Activated CD4-positive, alpha-beta T cell treated with anti-CD3 and anti-CD28 coated beads for 4 hours (primary cell): Measurements from ENCODE around the gene CCDC117.
A peak's percentile ranks its signal among the peaks of the same experiment; 100 is the strongest.
"Not testable (repeated sequence)": the region's sequence is repeated elsewhere in the genome, so short reads cannot be mapped to it uniquely, and the experiment has no call there.

Source experiments
- DNase-seq, 2 donors: peaks; one replicate each; pipeline ENCODE4 v3.0.0-alpha.2; 2020

The CCDC117 gene, protein sequence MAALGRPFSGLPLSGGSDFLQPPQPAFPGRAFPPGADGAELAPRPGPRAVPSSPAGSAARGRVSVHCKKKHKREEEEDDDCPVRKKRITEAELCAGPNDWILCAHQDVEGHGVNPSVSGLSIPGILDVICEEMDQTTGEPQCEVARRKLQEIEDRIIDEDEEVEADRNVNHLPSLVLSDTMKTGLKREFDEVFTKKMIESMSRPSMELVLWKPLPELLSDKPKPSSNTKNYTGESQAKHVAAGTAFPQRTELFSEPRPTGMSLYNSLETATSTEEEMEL

DNA sequence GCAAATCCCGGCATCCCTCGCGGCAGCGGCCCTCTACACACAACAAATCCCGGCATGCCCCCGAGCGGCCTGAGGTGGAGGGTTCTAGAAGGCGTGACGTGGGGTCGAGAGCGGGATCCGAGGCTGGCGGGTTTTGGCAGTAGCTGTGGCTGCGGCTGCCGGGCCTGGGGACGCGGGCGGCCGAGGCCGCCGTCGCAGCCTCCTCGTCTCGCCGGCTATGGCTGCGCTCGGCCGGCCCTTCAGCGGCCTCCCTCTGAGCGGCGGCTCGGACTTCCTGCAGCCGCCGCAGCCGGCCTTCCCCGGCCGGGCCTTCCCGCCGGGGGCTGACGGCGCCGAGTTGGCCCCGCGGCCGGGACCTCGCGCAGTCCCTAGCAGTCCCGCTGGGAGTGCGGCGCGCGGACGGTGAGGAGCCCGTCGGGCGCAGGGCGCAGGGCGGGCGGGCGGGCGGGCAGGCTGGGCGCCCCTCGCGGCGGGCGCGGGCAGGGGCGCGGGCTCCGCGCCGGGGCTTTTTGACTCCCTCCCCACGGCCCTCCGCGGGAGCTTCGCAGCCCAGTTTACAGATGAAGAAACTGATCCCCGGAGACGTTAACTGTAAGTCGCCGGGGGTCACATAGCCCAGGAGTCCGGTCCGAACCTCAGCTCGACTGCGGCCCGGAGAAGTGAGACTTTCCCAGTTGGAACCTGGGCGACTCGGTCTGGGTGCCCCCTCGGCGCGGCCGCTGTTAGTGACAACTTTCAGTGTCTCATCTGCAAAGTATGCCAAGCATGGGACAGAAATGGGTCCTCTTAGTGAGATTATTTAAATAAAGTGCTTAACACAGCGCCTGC is at the start of gene CCDC117:
TSS of gene CCDC117 (plus strand) at position 63 of the 828 bp plus-strand sequence. CDS start at position 218, 155 bp downstream.
- peak; percentile 91 for DNase-seq

DNA sequence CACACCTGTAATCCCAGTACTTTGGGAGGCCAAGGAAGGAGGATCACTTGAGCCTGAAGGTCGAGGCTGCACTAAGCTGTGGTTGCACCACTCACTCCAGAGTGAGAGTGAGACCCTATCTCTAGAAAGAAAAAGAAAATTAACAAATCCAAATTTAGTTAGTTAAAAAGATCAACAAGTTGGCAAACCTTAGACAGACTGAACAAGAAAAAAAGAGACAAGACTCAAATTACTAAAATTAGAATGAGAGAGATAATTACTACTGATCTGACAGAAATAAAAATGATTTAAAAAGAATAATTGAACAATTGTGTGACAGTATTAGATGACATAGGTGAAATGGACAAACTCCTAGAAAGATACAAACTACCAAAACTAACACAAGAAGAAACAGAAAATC is 44.5 kb upstream of the CCDC117 start:
- no peak for DNase-seq

DNA sequence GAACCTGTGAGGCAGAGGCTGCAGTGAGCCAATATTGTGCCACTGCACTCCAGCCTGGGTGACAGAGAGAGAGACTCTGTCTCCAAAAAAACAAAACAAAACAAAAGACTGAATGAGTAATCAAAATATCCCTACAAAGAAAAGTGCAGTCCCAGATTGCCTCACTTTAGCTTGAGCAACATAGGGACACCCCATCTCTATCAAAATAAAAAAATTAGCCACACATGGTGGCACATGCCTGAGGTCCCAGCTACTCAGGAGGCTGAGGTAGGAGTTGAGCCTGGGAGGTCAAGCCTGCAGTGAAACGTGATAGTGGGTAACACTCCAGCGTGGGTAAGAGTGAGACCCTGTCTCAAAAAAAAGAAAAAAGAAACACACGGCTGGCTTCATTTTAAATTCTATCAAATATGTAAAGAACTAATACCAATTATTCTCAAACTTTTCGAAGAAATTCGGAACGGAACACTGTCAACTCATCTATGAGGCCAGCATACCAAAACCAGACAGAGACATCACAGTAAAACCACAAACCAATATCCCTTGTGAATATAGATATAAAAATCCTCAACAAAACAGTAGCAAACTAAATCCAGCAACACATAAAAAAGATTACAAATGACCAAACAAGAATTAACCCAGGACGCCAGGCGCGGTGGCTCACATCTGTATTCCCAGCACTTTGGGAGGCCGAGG is 43.7 kb upstream of the CCDC117 start:
- no peak for DNase-seq

DNA sequence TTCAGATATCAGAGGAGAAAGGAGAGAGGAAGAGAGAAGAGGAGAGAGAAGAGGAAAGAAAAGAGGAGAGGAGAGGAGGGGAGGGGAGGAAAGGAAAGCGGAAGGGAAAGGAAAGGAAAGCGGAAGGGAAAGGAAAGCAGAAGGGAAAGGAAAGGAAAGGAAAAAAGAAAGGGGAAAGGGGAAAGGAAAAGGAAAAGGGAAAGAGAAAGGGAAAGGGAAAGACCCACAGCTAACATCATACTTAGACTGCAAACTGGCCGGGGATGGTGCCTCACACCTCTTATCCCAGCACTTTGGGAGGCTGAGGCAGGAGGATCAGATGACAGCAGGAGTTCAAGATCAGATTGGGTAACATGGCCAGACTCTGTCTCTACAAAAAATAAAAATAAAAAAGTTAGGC is 42.3 kb upstream of the CCDC117 start:
- DNase-seq = no peak

DNA sequence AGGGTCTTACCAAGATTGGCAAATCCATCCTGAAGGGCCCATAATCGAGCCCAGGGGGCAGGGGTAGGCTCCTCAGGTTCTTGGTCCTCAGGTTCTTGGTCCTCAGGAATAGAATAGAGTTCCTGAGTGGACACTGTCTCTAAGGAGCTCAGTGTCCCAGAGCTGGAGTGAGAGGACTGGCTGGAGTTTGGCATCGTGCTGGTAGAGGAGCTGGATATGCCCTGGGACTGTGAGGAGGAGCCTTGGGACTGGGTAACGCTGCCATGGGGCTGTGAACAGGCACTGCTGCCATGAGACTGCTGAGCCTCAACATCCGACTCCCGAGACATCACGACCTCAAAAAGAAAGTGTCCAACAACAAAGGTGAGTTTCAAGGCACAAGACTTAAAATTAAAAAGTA is 38.1 kb upstream of the CCDC117 start:
- DNase-seq = no peak

DNA sequence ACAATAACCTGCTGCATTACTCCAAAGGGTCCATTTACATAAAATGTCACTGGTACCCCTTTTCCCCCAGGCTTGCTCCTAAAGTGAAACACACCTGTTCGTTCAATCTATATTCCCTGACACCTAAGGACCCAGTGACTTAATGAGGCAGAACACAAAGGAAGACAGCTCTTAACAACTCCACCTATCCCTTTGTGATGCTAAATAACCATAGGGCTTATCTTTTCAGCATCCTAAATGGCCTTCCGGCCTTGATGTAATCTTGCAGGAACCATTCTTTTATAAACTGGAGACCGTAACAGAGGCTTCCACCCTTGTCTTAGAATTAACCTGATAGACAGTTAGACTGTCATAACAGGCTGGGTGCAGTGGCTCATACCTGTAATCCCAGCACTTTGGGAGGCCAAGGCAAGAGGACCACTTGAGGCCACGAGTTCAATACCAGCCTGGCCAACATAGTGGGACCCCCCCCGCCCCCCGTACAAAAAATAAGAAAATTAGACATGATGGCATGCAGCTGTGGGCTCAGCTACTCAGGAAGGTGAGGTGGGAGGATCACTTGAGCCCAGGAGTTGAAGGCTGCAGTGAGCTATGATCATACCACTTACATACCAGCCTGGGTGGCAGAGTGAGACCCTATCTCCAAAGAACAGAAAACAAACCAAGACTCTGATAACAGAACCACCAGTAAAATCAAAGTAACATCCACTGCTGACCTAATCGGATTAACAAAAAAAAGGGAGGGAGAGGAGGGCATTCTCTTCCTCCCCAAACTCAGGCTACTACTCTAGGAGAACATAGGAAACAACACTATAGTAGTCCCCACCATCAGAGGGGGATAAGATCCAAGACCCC is 36.0 kb upstream of the CCDC117 start:
- no peak for DNase-seq

DNA sequence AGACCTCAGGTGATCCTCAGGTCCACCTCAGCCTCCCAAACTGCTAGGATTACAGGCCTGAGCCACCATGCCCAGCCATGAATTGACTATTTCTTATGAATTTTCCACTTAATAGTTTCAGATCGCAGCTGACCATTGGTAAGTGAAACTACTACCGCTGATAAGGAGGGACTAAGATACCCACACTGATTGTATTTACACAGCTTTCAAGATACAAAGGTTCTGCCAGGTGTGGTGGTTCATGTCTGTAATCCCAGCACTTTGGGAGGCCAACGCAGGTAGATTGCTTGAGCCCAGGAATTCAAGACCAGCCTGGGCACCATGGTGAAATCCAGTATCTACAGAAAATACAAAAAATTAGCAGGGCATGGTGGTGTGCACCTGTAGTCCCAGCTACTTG is 34.8 kb upstream of the CCDC117 start:
- DNase-seq = no peak

DNA sequence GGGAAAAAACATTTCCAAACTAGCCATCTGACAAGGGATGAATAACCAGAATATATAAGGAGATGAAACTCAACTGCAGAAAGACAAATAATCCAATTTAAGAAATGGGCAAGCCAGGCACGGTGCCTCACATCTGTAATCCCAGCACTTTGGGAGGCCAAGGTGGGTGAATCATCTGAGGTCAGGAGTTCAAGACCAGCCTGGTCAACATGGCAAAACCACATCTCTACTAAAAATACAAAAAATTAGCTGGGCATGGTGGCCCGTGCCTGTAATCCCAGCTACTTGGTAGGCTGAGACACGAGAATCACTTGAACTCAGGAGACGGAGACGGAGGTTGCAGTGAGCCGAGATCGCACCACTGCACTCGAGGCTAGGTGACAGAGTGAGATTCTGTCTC is 33.6 kb upstream of the CCDC117 start:
- not testable (repeated sequence) for DNase-seq

DNA sequence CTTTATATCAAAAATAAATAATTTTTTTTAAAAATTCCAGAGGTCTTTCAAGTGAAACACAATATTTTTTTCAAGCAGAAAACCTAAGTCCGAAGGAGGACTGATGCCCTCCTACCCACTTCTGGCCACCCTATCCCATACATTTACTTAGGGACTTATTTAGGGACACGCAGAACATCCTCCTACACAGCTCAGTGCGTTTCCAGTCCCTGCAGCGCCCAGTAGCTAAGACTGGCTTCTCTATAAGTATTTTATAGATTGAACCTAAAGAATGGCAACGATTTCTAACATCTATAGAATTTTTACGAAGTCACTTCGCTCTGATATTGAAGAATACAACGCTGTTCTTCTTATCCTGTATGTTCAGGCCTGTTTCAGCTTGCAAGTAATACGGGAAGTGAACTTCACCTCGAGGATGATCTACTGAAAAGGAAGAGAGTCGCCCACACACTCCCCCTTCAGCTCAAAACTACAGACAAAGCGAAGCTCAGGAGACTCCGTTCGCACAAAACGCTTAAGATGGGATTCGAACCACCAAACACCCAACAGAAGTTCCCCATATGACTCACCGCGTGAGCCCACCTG is 31.2 kb upstream of the CCDC117 start:
- no peak for DNase-seq

DNA sequence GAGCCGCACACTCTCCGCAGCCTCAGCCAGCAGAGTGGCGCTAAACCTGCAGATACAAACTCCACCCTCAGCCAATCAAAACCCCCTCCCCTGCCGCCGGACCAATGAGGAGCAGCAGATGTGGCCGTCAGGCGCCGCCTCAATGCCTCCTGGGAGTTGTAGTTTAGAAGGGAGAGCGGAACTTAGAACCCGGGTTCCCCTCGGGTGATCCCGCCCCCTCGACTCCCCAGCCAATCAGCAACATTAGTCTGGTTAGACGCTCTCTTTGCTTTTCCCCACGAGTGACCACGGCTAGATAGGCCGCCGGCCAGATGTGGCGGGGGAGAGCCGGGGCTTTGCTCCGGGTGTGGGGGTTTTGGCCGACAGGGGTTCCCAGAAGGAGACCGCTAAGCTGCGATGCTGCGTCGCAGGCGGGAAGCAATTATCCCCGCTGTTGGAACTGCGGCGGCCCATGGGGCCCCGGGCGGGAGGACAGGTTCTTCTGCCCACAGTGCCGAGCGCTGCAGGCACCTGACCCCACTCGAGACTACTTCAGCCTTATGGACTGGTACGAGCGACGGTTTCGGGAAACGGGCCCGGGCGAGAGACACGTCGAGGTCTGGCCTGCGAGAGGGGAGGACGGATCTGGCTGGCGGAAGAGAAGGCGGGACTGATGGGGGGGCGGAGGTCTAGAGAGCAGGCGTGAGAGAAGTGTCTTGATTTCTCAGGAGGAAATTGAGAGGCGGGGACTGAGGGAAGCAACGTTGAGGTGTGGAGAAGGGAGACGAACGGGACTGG is 30.5 kb upstream of the CCDC117 start, which contains the start of the genes CHEK2 and HSCB:
TSS of gene CHEK2 (minus strand) at position 36 of the 777 bp plus-strand sequence. CDS start 7,099 bp downstream, outside the sequence.
TSS of gene HSCB (plus strand) at position 255 of the 777 bp plus-strand sequence. CDS start at position 312, 57 bp downstream.
- DNase-seq = peak; percentile 97

DNA sequence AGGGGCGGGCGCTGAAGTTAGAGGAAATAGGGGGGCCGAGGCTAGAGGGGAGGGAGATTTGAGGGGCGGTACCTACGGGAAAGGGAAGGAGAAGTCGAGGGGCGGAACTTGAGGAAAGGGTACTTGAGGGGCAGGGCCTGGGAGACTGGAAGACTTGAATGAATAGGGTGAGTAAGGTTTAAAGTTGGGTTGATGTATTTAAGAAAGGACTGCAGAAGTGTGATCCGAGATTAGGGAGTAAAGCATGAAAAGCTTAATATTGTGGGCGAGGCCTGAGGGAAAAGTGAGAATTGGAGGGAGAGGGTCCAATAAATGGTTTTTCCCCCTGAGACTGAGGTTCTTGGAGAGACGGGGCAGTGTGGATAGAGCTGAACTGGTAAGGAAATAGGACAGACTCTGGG is 29.9 kb upstream of the CCDC117 start:
- DNase-seq = no peak

DNA sequence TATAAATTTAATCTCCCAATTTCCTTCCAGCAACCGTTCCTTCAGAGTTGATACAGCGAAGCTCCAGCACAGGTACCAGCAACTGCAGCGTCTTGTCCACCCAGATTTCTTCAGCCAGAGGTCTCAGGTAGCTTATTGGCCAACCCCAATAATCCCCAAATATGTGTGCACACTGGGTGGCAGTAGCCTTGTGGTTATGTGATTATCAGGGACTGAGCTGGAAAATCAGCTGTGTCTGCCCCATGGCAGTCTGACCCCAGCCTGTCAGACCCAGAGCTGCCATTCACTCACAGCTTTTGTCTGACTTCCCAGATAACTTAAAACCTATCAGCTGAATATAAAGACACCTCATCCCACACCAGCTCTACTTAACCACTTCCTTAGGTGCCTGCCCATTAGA is 28.6 kb upstream of the CCDC117 start:
- DNase-seq = no peak

DNA sequence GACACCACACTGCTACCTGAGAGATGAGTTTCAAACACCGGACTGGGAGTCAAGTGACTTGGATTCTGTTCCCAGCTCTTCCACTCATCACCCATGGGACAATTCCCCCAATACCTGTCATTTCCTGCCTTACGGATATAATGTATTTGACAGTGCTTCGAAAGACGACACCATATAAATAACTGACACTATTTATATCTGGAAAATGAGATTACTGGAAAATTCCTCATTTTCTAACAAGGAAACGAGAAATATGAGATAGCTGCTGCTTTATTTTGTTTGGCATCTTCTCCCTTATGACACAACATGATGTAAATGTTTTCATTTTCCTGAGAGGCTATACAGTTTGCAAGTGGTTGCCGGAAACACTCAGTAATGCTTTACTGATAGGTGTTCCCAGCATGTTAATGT is 22.0 kb upstream of the CCDC117 start:
- no peak for DNase-seq

DNA sequence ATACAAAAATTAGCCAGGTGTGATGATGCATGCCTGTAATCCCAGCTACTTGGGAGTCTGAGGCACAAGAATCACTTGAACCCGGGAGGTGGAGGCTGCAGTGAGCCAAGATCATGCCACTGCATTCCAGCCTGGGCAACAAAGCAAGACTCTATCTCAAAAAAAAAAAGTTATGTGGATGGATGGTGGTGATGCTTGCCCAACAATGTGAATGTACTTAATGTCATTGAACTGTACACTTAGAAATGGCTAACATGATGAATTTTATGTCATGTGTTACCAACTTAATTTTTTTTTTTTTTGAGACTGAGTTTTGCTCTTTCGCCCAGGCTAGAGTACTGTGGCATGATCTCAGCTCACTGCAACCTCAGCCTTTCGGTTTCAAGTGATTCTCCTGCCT is 18.0 kb upstream of the CCDC117 start:
- DNase-seq = not testable (repeated sequence)

DNA sequence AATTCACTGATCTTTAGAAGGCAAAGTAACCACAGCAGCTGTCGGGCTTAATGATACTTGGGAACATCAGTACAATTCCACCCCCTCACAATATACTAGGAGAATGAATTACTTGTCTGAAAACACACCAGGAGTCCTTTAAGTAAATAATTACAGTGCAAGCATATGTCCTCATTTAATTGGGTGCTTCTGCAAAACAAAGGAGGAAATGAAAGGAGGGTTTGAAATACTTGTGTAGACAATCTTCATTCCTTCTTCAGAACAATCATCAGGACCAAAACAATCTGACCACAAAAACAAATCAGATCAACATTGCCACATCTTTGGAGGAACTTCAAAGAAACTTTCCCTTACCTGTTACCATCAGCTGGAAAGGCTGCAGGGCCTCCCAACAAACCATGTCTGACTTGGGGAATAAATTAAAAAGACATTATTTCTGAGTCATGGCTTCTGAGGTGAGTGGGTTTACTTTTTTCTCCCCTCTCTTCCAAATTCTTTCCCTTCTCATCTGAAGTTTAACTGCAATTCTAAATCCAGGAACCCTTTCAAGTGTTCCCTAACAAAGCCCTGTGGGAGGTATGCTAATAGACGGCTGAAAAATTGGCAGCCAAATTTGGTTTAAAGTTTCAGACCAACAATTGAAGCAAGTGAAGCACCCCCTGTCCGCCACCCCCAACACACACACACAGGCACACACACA is 12.5 kb upstream of the CCDC117 start:
- DNase-seq = no peak

DNA sequence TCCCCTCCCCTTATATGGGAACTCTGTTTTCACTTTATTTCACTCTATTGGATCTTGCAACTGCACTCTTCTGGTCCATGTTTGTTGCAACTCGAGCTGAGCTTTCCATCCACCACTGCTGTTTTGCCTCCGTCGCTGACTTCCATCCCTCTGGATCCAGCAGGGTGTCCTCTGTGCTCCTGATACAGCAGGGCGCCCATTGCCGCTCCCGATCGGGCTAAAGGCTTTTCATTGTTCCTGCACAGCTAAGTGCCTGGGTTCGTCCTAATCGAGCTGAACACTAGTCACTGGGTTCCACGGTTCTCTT is 11.1 kb upstream of the CCDC117 start:
- DNase-seq = no peak

DNA sequence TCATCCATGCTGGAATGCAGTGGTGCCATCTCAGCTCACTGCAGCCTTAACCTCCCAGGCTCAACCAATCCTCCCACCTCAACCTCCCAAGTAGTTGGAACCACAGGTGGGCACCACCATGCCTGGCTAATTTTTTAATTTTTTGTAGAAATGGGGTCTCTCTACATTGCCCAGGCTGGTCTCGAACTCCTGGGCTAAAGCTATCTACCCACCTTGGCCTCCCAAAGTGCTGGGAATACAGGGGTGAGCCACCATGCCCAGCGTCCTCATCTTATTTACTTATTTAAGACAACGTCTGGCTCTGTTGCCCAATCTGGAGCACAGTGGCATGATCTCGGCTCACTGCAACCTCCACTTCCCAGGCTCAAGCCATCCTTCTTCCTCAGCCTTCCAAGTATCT is 10.5 kb upstream of the CCDC117 start:
- not testable (repeated sequence) for DNase-seq

DNA sequence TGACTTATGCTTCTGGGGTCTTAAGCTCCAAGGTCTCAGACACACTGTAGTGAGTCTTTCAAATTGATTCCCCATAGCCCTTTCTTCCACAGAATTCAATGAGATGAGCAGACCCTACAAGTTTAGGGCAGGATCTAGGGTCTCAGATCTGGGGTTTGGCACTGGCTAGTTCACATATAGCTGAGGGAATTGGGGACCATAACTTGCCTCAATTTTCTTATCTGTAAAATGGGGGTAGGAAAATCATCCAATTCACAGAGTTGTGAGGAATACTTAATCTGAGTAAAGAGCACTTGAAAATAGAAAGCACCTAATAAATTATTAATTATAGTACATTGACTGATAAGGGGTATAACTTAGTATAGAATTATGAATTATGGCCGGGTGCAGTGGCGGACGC is 5.9 kb upstream of the CCDC117 start:
- DNase-seq = no peak

DNA sequence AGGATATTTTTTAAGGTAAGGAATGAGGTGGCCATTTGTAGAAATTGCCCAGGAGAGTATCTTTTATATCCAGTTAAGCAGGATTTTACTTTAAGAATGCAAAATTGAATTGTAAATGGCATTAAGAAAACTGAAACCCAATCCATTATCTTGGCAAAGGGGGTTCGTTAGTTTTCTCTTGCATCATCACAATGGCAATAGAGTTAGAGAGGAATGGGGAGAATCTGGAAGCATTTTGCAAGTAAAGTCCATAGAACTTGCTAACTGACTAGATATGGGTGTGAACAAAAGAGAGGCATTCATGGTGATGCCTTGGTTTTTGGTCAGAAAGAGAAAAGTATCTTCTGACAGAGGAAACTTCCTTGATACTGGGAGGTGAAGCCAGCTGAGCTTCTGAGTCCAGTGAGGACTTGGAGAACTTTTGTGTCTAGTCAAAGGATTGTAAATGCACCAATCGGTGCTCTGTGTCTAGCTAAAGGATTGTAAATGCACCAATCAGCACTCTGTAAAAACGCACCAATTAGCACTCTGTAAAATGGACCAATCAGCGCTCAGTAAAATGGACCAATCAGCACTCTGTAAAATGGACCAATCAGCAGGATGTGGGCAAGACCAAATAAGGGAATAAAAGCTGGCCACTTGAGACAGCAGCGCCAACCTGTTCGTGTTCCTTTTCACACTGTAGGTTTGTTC is 3.6 kb upstream of the CCDC117 start:
- DNase-seq = no peak
